ENCODE measurements around the gene FADS6.
"Not testable (repeated sequence)": the region's sequence is repeated elsewhere in the genome, so short reads cannot be mapped to it uniquely, and the experiment has no call there.

FADS6 gene

DNA sequence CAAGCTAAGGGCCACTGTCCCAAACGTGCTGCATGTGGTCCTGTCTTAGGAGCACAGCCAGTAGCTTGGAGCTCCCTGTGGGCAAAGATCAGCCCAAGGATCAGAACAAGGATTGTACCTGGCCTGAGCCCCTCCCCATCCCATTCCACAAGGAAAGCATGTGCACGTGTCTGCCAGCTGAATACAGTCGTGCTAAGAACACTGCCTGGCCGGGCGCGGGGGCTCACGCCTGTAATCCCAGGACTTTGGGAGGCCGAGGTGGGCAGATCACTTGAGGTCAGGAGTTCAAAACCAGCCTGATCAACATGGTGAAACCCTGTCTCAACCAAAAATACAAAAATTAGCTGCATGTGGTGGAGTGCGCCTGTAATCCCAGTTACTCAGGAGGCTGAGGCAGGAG lies 23.4 kb downstream of the FADS6 start:
- not testable (repeated sequence) for DNase-seq (ENCODE audit: extremely low read depth in 1 of 2, low read depth in 1 of 2)

DNA sequence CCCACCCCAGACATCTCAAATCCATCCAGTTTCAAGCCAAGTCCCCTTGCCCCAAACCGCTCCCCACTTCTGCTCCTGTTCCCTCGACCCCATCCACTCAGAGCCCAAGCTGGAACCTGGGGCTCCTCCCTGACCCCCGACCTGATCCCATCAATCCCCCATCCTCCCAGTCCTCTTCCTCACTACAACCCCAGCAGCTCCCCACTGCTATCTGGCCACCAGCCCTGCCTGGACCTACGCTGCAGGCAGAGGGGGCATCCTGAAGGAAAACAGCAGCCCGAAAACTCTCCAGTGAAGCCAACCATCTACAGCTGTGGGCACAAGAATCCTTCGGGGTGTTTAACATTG lies 24.6 kb downstream of the FADS6 start:
- no peak for DNase-seq (ENCODE audit: extremely low read depth in 1 of 2, low read depth in 1 of 2)

DNA sequence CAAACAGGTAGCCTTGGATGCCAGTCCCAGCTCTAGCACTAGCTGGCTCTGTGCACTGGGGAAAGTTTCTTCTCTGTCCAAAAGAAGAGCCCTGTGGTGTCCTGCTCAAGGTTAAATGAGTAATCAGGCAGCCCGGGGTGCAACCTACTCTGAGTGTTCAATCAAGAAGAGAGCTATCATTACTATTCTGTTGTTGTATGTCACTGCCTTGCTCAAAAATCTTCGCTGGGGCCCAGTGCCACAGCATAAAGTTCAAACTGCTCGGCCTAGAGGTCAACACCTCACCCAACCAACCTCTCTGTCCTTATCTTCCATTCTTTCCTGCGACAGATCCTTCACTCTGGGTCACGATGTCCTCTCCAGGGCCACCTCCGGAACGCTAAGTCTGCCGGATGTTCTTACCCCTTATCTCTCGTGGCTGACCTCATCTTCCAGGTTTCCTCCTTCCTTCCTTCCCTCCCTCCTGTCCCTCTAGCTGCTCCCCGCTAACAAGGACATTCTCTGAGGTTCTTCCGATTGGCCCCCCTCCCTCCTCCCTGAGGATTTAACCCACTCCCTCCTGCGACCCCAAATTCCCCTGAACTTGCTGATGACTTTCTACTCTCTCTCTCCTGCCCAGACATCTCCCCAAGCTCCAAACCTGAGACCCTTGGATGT lies 25.1 kb downstream of the FADS6 start:
- no peak for DNase-seq (ENCODE audit: extremely low read depth in 1 of 2, low read depth in 1 of 2)

DNA sequence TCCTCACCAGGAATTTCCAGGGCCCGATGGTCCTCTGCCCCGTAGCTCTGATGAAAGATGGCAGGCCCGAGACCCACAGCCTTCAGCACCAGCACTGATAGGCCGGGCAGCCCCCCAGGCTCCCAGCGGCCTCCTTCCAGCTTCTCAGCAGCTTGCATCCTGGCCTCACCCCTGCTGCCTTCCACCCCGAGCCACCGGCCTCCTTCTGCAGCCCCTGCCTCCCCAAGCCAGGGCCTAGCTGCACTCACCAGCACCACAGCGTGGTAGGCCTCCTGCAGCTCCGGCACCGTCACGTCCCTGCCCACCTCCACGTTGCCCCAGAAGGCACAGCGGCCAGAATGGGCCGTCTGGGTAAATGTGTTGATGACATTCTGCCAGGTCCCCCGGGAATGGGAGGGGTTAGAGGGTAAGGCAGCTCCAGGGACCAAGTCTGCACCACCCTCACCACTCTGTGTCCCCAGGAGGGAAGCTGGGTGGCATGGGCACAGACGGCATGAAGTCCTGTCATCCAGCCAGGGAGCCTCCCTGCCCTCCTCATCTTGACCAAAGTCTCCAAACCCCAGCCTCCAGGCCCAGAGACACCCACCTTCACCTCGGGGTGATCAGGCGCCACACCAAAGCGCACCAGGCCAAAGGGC lies 27.1 kb downstream of the FADS6 start:
- DNase-seq (ENCODE audit: extremely low read depth in 1 of 2, low read depth in 1 of 2): no peak

DNA sequence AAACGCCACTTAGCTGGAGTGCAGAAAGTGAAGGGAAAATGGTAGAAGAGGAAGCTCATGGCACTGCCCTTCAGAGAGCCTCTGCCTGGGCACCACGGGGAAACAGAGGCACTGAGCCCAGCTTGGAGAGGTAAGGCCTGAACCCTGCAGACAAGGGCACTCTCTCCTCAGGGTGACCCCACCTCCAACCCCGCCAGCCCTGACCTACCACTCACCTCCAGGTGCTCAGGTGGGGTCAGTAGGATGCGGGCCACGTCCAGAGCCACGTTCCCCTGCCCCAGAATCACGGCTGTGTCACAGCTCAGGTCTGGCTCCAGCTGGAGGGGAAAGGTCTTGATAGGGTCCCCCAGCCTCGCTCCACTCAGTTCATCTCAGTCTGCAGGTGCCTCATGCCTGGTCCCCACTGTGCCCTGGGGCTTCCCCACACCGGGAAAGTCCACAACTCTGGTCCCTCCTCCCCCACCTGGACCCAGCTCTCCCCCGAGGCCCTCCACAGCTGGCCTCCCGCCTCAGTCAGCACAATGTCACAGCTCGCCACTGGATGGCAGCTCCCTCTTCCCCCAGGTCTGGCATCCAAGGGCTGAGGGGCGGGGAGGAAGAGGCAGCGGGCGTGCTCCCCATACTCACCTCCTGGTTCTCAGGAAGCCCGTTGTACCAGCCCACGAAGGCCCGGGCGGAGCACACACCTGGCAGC lies 27.8 kb downstream of the FADS6 start:
- DNase-seq (ENCODE audit: extremely low read depth in 1 of 2, low read depth in 1 of 2): no peak

DNA sequence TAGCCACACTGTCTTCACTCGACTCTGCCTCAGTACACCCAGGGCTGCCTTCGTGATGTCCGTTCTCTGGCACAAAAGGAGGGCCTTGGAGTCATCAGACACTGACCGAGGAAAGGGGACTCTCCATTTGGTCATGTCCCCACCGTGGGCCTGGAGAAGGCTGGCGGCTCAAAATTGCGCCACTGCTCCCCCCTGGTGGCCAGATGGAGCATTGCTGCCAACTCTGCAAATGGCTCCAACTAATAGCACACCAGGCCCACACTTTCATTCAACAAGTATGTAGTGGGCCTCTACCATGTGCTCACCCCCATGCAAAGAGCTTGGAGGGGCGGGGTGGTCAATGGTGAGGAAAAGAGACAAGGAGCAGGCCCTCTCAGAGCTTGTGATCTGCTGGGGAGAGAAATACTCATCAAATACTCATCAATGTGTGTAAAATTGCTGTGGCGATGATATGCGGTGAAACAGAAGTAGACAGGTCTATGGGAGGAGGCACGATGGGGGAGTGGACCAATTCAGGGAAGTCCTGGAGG lies 28.5 kb downstream of the FADS6 start:
- peak; percentile 39 to 45 for DNase-seq (ENCODE audit: extremely low read depth in 1 of 2, low read depth in 1 of 2)

DNA sequence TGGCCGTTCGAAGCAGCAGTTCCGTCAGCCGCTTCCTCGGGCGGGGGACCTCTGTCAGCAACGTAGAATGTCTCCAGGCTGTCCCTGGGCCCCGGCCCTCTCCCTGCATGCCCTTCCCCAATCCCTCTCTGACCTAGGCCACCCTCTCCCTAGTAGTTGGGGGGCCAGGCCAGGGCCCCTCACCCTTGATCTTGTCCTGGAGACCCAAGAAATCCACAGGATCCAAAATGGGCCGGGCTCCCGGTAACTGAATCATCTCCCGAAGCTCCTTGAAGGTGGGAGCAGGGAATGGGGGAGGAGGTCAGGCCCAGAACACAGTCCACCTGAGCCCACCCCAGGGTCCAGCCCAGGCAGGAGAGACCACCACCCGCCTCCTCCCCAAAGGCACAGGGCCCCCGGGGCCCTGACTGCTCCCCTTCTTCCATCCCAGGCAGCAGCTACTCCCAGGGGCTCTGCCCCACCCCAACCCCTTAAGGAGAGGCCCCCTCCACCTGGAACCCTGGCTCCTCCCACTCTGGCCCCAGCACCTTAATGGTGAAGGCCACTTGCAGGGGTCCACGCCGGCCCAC lies 29.1 kb downstream of the FADS6 start:
- DNase-seq (ENCODE audit: extremely low read depth in 1 of 2, low read depth in 1 of 2): no peak

DNA sequence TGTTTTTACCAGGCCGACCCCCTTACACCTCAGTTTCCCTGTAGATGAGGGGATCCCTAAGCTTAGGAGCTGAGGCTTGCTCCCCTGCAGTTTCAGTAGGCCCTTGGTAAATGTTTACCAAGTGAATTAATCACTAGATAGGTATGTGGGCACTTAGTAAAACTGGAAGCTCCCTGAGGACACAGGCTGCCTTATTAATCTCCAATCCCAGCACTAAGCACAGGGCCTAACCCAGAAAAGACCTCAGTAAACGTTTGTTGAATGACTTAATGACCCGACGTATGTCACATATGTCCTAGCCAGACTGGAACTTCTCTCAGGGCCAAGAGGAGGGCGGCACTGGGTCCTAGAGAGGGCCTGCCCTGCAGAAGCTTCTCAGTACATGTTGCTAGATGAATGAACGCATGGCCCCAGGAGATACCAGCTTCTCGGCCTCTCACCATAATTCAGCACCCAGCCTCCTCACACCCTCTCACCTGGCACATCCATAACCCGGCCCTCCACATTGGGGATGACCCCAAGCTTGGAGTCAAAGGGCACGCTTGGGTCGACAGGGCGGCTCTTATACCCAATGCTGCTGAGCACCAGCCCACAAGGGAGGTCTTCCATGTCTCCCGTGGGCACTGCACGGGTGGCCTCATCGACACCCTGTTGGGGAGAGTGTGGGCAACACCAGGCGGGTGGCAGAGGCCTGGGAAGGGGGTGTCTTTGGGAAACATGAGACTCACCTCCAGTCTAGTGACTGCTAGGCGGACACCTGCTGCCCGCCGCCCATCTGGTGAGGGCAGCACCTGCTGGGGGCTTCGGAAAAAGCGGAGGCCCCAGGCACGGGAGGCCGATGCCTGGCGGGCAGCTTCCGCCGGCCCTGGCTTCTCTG lies 29.8 kb downstream of the FADS6 start:
- no peak for DNase-seq (ENCODE audit: extremely low read depth in 1 of 2, low read depth in 1 of 2)

DNA sequence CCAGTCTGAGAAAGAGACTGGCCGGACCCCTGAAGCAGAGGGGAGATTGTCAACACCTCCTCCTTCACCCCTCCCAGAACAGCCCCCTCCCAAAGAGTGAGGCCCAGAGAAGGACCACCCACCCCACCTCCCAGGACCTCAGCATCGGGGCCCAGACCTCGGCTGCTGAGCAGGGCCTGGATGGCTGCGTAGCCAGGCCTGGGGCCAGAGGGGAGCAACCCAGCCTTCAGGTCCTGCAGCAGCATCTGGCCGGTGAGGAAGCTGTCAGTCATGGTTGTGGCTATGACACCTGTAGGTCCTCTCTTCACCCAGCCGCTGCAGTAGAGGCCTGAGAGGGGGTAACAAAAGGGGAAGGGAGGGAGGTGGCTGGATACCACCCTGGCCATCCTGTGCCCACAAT lies 30.5 kb downstream of the FADS6 start:
- DNase-seq (ENCODE audit: extremely low read depth in 1 of 2, low read depth in 1 of 2): no peak

DNA sequence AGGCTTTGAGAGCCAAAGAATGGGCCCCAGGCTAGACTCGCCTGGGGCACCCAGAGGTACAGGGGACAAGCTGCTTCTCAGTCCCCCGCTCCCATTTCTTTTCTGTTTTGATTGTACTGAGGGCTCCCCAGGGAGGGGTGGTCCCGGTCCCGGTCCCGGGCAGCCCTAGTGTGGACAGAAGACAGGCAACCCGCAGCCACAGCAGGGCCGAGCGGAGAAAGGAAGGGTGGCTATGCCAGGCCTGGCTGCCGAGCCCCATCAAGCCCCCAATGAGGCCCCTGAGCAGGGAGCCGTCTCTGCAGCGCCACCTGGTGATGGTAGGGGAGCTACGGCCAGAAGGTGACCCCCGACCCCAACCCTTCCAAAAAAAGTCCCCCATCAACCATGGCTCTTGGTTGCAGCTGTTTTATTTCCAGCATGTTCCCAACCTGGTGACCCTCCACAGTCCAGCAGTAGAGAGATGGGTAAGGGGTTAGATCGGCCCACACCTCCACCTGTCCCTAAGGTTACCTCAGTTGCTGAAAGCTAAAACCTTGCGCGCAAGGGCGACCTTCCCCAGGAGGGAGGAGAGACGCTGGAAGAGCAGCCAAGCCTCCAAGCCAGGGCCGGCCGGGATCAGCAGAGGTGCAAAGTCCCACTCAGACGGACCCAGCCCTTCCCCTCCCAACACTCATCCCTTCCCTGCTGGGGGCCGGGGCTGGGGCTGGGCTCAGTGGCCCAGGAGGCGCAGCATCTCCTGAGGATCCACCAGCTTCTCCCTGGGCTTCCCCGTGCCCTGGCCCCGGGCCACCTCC lies 31.1 kb downstream of the FADS6 start:
- peak in 1 of 2 donors; percentile 59 for DNase-seq (ENCODE audit: extremely low read depth in 1 of 2, low read depth in 1 of 2)

DNA sequence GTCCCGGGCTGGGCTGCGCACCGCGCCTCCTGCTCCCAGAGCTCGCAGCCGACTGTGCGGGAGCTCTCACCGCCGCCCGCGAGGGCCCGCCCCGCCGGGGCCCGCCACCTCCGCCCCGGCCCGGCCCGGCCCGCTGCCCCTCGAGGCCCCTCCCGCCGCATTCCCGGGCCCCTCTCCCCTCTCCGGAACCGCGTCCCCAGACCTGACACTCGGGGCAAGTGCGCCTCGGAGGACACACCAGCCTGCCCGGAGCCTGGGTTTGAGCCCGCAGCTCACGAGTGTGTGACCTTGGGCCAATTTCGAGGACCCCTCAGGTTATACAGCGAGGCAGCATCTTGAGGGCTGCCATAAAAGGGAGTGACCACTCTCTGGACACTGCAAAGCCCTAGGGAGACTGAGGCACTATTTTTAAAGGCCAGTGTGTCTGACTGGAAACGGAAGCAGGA lies 31.7 kb downstream of the FADS6 start:
- no peak for DNase-seq (ENCODE audit: extremely low read depth in 1 of 2, low read depth in 1 of 2)

DNA sequence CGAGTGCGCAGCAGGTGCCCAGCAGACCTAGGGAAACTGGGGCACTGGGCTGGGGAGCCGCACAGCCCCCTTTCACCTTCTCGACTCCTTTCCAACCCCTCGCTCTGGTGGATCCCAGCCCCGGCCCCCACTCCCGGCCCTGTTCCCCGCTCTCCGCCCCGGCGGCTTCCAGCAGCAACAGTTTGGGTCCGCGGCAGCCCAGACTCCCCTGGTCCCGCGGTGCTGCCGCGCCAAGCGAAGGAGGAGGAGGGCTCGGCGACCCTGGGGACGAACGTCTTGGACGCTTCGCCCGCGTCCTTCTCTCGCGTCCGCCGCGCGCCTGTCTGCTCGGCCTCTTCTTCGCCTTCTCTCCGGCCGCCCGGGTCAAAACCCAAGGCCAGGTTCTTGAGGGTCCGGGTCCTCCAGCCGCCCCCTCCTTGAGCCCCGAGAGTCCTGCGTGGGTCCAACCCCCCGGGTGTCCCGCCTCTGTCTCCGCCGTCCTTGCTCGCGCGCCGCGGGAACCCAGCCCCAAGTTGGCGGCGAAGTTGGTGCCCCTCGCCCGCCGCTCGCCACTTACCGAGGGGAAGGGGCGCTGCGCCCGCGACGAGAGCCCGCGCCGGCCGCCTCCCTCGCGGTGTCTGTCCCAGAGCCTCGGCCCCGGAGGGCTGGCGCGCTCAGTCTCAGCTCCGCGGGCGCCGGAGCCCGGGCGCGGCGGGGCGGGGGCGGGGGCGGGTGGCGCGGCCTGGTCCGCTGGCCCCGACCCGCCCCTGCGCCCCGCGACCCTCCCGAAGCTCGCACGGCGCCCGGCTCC lies 32.4 kb downstream of the FADS6 start:
- no peak for DNase-seq (ENCODE audit: extremely low read depth in 1 of 2, low read depth in 1 of 2)

DNA sequence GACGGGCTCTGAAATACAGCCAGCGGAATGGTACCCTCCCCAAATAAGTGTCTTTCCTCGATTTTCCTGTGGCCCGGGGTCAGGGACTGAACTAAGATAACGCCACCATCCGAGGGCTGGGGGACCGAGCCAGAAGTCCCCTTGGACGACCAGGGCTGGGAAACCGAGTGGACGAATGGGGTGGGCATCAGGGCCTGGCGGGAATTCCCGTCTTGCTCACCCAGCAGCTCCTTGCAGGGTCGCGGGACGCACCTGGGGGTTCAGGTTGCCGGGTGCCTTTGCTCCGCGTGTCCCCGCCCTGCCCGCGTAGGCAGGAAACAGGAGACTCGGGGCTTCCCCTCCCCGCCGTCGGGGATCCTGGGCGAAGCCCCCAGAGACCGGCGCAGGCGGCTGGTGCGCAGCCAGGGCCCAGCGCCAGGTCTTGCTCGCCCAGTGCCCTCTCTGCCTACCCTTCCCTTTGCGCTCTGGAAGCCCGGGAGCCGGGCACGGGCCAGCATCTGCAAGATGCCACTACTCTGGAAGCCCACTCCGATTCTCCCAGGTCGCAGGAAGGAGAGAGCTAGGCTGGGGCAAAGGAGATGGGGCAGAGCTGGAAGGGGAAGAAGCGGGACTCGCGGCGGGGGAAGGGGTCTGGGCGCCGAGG lies 33.1 kb downstream of the FADS6 start:
- DNase-seq (ENCODE audit: extremely low read depth in 1 of 2, low read depth in 1 of 2): no peak

DNA sequence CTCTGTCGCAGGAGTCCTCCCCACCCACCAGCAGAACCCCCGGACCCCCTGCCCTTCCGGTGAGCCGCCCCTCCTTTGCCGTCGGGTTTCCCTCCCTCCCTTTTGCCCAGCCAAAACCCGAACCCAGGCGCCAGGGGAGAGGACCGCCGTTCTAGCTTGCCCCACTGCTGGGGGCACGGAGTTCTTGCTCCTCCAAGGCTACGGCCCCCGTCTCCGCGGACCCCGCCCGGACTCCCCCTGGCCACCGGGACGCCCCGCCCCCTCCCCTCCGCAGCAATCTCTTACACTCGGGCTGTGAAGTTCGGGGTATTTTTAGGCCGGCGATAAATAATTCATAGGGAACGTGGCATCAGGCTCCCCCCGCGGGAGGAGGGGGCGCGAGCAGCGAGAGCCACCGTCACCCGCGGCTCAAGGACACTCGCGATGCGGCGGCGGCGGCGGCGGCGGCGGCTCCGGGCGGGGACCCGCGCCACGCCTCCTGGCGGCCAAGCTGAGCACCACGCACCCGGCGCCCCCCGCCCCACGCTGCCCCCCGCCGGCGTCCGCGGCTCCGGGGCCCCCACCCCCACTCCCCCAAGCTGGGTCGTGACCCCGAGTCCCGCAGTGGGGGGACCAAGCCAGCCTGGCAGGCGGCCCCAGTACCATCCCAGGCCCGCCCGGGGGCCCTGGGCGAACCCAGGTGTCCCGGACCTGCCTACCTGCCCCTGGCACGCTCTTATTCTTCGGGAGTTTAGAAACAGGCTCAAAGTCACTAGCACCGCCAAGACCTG lies 33.8 kb downstream of the FADS6 start, which contains the start of gene GRIN2C:
TSS of gene GRIN2C (minus strand) at position 427 of the 770 bp plus-strand sequence. CDS start 4,793 bp downstream, outside the sequence.
- DNase-seq (ENCODE audit: extremely low read depth in 1 of 2, low read depth in 1 of 2): no peak

DNA sequence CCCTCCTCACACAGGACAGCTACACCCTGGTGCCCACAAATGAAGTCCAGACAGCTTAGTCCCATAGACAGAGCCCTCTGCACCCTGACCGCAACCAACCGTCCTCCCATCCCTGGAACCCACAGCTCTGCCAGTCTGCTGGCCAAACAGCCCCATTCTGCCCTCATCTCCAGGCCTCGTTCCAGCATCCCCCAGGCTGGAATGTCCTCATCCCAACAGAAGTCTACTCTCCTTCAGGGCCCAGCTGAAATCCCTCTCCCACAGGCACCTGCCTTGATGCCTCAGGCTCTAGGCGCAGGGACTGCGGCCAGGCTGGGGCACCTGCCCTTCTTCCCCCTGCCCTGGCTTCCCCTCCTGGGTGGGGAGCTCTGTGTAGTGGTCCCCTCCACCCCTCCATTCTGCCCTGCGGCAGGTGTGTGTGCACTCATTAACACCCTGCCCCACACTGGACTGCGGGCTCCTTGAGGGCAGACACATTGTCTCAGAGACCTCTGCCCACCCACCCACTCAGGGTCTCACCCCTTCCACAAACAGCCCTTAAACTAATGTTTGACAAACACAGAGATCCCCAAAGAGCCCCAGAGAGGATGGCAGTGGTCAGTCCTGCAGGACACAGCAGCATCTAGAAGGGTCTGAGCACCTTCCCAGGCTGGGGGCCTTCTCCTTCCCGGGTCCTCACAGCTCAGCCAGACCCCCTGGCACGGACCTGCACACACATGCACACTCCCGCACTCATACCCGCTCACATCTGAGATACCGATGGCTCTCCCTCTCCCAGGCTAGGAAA lies 34.6 kb downstream of the FADS6 start:
- no peak for DNase-seq (ENCODE audit: extremely low read depth in 1 of 2, low read depth in 1 of 2)

DNA sequence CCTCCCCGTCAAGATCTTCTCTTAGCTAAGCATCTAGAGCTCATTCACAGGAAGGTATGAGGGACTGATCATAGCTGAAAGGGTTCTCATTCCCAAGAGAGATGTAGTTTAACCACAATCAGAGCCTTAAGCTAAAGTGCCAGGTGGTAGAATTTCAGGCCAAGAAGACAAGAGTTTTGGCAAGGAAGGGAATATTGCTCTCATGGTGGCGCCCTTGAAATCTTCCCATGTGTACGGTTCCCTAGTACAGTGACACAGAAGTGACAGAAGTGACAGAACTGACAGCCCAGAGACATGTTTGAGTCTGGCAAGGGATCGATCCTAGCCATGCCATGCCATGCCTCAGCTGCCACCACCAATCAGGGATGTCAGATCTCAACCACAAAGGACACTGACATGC lies 36.2 kb downstream of the FADS6 start:
- DNase-seq (ENCODE audit: extremely low read depth in 1 of 2, low read depth in 1 of 2): no peak

DNA sequence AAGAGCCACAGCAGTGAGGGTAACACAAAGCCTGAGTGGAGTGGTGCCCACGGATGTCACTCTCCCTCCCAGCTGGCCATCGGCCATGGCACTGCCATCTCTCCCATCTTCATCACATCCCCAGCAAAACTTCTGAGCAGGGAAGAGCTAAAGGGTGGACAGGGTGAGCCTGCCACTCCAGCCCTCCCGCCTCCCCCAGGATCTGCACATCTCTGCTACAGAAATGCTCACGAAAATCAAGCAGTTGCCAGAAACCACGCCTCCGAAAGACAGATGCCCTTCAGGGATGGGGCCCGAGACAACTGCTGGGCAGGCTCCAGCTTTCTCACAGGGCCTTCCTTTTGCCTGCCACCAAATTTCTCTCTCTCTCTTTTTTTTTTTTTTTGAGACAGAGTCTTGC lies 37.3 kb downstream of the FADS6 start:
- no peak for DNase-seq (ENCODE audit: extremely low read depth in 1 of 2, low read depth in 1 of 2)
